SU-DHL-6 (cell line): ENCODE data around the gene TNIK.

Experiments
- EZH2phosphoT487 ChIP-seq: fragments of 200-600 bp; sonication (generic), shearing (Covaris generic); conservative IDR thresholded peaks from 2 replicates; pipeline ENCODE4 v1.6.1; 2018; ENCODE audit warnings: mild to moderate bottlenecking, antibody characterized with exemption, low read length, moderate library complexity, mixed read lengths
- TF ChIP-seq, protein P1 (sequence below): fragments of 200-600 bp; sonication (generic); IDR thresholded peaks from one replicate; pipeline ENCODE4 v1.5.1; 2017; ENCODE audit warnings: antibody characterized with exemption, mild to moderate bottlenecking, low read length, moderate library complexity; ENCODE audit not compliant: insufficient read depth, poor library complexity, severe bottlenecking

DNA sequence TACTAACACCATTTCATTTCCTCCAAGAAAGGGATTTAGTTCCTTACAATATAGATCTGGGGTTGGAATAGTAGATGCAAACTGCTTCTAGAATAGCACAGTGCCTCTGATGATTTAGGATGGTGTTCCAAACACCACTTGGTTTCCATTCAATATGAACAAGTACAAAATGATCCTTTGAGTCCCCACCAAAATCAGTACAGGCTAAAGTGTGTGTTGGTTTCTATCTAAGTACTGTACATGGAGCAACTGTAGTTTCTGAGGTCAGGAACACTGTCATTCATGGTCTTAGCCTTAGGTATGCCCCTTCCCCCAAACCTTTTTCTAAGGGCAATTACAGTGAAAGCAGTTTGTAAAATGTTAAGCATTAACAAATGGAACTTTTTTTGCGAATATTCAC, 162.3 kb downstream of the TNIK start:
- TF ChIP-seq, protein P1, sequence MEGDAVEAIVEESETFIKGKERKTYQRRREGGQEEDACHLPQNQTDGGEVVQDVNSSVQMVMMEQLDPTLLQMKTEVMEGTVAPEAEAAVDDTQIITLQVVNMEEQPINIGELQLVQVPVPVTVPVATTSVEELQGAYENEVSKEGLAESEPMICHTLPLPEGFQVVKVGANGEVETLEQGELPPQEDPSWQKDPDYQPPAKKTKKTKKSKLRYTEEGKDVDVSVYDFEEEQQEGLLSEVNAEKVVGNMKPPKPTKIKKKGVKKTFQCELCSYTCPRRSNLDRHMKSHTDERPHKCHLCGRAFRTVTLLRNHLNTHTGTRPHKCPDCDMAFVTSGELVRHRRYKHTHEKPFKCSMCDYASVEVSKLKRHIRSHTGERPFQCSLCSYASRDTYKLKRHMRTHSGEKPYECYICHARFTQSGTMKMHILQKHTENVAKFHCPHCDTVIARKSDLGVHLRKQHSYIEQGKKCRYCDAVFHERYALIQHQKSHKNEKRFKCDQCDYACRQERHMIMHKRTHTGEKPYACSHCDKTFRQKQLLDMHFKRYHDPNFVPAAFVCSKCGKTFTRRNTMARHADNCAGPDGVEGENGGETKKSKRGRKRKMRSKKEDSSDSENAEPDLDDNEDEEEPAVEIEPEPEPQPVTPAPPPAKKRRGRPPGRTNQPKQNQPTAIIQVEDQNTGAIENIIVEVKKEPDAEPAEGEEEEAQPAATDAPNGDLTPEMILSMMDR, result no peak
- no peak for TF ChIP-seq EZH2phosphoT487
